HG02884 (cell line): Measurements from ENCODE around the gene MACROD2.
"Not testable (repeated sequence)": the region's sequence is repeated elsewhere in the genome, so short reads cannot be mapped to it uniquely, and the experiment has no call there.

Source experiments
- ATAC-seq: cut with Tn5 transposase; IDR thresholded peaks from one replicate; pipeline ENCODE4 v1.9.1; 2021; ENCODE audit warnings: mild to moderate bottlenecking, moderate library complexity; ENCODE audit not compliant: unreplicated experiment

Gene MACROD2

DNA sequence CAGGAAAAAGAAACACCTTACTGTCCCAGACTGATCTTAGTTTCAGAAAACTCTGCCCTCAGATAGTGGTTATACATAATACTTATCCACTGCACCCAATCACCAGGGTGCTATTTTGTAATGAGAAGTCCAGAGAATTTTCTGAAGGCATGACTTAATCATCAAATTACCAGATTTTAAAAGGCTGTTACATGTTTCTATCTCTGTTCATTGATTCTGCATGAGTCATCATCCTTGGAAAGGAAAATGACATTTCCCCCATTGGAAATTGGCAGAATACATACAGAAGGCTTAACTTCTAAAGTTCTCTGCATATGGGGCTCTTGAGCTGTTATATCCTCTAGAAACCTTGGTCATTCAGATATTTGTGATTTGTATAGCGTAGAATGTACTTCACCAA lies 930.0 kb downstream of the MACROD2 start:
- ATAC-seq, result no peak

DNA sequence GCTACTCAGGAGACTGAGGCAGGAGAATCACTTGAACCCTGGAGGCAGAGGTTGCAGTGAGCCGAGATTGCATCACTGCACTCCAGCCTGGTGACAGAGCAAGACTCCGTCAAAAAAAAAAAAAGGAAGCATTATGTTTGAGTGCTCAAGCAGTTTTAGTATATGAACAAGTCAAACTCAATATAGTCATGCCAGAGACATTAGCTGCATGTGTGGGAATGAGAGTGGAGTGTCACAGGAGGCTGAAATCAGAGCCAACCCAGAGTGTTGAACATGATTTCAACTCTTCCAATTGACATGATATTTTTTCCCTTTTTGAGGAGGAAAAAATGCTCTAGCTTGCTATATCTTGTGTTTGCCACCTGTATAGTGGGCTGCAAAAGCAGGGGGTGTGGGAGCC lies 931.1 kb downstream of the MACROD2 start:
- ATAC-seq, result not testable (repeated sequence)

DNA sequence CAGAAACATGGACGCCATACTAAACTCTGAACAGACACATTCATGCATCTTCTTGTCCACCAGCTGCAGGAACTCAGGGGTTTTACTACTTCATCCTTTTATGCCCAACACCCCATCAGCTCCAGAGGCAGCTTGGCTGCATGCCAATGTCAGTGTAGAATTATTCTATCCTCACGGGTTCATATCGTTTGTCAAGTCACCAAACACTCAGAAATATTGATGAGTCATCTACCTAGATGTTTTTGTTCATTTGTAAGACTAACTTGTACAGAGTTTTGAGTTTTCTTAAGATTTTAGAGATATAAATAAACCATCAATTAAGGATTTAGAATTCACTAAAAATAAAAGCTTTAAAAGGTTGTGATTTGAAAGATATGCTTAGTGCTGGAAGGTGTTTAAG lies 932.8 kb downstream of the MACROD2 start:
- no peak for ATAC-seq

DNA sequence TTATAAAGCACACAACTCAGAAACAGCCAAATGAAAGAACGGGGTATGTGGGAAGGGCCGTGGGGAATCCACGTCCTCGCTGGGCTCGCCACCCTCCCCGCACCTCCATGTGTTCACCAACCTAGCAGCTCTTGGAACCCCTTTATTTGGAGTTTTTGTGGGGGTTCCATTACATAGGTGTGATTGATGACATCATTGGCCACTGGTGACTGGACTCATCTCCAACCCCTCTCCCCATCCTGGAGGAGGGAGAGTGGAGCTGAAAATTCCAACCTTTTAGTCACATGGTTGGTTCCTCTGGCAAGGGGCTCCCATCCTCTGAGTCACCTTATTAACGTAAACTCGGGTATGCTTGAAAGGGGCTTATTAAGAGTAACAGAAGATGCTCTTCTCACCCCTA lies 934.1 kb downstream of the MACROD2 start:
- no peak for ATAC-seq

DNA sequence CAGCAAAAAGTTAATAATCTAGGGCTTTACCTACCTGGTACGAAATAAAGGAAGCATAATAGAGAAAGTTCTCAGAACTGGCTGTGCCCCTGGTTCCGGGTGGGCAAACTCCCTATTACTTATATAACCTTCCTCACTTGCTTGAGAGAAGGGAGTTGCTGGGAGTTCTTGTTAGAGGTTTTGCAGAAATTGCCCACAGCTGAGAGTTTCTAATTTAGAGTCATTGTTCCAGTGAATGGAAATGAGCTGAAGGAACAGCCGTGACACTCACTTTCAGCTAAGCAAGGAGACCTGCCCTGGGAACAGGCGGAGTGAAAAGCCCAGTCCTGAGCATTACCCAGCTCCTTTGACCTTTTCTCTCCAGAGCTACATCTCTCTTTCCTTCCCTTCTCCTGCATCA lies 936.7 kb downstream of the MACROD2 start:
- ATAC-seq, result no peak

DNA sequence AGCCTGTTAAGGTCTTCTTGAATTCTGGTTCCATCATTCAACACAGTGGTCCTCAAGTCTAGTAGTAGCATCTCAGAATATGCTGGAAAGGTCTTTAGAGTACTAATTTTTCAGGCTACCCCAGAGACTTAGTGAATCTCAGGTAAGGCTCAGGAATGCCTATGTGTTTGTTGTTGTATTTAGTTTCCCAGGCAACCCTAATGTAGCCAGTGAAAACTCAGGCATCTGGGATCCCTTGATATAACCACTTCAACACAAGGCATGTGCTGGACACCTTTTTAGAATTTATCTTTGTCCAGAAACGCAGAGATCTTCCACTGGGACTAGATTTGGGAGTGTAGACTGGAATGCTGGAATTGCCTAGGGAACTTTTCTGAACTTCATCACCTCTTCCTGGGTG lies 940.0 kb downstream of the MACROD2 start:
- ATAC-seq, result no peak

DNA sequence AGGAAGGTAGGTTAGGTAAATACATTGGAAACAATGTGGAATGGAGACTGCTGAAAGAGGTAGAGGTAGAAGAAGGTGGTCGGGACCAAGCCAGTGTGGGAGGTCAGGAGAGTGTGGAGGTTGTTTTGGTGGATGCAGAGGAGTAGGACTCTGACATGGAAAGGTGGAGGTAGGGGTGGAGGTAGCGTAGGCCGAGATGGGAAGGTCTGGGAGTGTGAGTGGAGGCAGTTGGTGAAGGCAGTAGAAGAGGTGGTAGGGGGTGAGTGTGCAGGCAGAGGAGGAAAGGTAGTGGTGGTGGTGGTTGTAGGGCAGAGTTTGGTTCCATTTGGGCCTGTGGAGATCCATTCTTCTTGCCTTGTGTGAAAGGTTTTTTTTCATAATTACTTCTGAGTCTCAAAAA lies 941.7 kb downstream of the MACROD2 start:
- no peak for ATAC-seq

DNA sequence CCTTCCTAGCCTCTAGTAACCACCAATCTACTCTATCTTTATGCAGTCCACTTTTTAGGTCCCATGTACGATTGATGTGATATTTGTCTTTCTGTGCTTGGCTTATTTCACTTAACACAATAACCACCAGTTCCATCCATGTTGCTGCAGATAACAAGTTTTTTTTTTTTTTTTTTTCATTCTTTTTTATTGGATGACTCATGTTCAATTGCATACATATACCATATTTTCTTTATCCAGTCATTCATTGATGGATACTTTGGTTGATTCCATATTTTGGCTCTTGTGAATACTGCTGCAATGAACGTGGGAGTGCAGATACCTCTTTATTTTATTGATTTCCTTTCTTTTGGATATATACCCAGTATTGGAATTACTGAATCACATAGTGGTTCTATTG lies 942.5 kb downstream of the MACROD2 start:
- ATAC-seq, result no peak

DNA sequence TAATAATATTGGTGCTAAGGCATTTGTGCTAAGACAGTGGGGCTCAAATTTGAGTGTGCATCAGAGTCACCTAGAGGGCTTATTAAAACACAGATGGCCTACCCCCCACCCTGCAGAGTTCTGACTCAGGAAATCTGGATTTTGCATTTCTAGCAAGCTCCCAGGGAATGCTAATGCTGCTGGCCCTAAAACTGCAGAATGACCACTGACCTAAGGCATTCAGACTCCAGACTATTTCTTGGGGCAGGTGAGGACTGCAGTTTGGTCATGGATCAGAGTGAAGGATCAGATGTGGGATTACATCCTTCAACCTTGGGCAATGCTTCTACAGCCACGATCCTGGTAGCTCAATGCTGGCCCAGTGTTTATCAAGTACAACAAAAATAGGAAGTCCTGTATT lies 952.2 kb downstream of the MACROD2 start:
- no peak for ATAC-seq

DNA sequence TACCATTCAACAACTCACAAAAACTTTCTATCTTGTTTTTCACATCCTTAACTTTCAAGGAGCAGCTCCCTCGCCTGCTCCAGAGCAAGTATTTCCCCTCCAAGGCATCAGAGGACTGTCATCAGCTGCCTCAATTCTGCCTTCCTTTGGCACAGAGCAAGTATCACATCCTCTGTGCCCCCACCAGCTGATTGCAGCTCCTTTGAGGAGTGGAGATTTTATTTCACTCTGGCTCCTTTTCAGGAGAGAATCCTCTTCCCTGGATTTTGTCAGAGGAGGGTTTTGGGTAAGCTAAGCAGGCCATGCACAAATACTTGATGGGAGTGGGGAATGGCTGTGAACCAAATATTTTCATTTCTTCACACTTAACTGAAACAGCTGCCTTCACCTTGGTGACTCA lies 952.6 kb downstream of the MACROD2 start:
- no peak for ATAC-seq

DNA sequence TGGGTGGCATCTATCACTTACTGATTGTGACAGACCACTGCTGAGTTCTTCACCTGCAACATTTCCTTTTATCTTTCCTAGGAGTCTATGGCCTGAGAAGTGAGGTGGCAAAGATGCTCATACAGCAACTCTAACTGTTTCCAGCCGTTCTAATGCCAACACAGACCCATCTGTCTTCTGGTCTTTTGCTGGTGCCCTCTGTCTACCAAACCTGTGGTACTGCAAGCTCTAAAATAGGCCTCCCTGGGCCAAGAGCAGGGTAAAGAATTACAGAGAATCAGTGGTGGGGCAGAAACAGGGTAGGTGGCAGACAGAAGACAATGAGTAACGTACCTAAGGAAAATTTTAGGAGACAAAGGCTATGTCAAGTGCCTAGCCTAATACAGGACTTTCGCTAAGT lies 953.1 kb downstream of the MACROD2 start:
- no peak for ATAC-seq

DNA sequence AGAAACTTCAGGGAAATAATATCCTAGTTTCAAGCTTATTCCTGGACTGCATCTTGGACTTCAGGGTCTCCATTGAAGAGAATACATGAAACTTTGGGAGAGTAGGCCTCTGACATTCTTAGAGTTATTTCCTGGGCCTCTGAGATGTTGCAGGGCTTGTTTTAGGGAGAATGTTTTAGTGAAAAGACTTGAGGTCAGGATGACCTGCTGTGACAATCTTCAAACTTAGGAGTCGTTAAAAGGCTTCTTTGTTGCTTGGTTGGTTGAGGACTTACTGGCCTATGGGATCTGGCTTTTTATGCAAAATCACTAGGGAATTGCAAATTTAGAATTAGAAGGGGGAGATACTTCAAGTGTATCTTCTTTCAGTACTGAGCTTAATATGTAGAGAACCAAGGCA lies 955.3 kb downstream of the MACROD2 start:
- ATAC-seq, result no peak

DNA sequence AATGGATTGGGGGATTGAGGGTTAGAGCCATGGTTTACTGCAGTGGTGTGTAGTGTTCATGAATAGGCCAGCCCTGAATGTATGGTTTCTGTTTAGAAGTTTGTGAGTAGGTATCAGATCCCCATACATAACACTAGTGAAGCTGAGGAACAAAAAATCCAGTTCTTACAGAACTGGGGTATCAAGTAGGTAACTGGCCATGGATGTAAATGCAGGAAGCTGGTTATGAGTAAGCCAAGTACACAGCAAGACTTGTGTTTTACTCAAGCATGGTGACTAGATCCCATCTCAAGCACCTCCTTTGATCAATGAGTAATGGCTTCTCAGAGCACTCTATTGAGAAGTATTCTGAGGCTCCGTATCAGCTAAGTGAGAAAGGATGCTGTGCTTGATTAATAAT lies 955.8 kb downstream of the MACROD2 start:
- peak; percentile 84 for ATAC-seq

DNA sequence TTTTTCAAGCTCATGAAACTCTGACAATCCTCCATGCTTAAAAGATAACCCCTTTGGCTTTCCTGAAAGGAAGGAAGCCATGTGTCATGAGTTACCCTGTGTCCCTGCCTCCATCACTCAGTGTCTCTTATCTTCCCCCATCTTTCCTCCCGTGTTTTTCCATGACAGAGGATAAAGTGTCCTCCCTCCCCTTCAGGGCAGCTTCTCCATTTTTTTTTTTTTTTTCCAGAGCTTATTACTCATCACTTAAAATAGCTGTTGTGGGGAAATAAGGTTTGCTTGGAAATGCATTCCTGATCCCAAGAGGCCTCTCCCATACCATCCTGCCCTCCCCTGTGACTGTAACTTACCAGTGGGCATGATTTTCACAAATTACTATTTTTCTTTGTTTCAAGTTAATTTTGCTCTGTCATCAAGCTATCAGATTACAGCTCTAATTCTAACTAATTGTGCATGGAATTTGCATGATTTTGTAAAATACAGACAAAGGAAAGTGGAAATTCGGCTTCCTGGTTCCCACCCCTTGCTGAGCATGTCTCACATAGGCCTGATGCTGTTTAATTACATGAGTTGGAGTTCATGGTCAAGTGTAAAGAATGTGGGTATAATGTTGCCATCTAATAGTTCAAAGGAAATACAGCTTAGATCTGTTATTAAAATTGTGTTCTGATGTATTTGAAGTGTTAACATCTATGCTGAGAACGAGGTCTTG lies 956.5 kb downstream of the MACROD2 start:
- ATAC-seq, result no peak

DNA sequence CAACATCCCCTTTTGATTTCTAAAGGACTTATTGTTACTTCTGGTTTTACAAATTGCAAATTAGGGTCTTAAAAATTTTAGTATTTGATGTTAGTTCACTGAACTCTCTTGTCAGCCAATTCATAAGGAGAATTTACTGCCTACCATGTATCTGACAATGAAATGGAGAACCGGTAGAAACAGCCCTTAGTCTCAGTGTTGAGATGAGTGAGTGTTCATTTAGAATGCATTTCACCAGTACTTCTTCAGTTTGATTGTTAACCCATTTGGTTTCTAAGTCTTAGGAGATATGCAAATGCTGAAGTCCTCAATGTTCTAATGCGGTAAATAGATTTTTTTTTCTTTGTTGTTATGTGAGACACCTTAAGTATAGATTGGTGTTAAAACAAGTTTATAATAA lies 958.4 kb downstream of the MACROD2 start:
- no peak for ATAC-seq

DNA sequence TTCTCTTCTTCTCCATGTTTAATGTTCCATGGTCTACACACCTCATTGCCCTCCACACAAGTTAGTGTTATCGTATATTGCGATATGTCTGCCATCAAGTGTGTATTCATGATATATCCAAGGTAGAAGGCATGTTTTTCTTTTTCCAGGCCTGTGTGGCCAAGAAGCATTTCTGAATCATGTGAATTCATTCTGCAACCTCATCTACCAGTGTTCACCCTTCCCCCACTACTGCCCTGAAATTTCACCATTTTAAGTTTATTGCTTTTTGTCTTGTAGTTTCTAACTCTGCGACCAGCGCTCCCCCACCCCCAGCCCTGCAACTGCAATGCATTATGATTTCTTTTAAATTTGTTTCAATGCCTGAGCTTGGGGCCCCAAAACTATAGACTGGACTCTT lies 960.1 kb downstream of the MACROD2 start:
- no peak for ATAC-seq

DNA sequence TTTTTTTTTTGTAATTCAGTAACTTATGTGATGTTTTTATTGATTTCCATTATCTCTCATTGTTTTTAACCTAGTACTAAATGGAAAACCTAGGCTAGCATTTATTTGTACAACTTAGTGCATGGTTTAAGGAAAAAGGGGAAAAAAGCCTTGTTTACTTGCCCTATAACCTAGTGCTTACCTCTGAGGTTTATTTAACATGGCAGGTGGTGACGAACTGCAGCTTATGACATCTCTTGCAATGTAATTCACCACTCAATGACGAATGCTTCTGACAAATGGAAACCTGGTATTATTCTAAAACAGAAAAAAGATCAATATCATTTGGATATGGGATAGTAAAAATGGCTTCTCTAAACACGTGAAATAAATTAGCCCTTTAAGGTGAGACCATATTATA lies 960.7 kb downstream of the MACROD2 start:
- no peak for ATAC-seq

DNA sequence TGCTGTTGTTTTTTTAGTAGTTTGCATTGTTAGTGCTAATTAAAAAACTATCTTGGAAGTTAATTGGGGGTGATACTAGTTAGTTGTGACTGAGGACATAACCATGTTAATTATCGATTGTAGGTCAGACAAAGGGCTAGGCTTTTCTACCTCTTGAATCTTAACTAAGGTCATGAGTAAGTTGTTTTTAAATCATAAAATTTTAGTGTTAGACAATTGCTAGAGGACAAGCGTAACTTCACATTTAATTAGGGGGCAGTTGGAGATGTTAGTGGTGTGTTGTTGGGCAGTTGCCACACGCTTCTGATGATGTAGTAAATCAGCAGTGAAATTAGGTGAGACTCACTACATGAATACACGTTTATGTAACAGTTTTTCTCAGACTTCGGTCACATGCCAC lies 961.2 kb downstream of the MACROD2 start:
- no peak for ATAC-seq

DNA sequence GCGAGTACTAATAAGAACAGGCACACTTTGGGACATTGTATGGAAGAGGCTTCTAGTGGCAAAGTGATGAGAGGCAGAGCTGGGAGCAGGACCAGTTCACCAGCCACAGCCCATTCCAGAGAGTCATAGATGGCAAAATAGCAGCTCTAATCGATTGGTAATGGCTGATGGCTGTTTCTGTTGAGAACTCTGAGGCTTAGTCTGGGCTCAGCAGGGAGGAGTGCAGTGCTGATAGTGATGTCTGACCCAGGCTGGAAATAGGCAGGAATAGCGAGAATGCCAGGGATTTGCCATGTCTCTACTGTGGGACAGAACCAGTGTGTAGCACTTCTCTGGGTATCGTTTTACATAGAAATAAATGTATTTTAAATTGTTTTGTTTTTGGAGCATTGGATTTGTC lies 962.1 kb downstream of the MACROD2 start:
- no peak for ATAC-seq

DNA sequence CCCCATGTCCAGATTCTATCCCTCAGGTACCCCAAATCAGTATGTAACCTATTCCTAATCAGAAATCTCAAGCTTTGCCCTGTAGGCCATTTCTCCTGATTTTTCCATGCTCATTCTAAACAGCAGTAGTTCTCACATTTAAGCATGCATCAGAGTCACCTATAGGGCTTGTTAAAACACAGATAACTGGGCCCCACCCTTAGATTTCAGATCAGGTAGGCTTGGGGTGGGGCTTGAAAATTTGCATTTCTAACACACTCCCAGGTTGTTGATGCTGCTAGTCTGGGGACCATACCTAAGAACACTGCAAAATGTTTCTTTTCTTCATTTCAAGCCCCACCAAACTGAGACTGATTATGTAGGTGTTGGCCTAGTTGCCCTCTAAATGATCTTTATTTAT lies 963.3 kb downstream of the MACROD2 start:
- ATAC-seq, result no peak

DNA sequence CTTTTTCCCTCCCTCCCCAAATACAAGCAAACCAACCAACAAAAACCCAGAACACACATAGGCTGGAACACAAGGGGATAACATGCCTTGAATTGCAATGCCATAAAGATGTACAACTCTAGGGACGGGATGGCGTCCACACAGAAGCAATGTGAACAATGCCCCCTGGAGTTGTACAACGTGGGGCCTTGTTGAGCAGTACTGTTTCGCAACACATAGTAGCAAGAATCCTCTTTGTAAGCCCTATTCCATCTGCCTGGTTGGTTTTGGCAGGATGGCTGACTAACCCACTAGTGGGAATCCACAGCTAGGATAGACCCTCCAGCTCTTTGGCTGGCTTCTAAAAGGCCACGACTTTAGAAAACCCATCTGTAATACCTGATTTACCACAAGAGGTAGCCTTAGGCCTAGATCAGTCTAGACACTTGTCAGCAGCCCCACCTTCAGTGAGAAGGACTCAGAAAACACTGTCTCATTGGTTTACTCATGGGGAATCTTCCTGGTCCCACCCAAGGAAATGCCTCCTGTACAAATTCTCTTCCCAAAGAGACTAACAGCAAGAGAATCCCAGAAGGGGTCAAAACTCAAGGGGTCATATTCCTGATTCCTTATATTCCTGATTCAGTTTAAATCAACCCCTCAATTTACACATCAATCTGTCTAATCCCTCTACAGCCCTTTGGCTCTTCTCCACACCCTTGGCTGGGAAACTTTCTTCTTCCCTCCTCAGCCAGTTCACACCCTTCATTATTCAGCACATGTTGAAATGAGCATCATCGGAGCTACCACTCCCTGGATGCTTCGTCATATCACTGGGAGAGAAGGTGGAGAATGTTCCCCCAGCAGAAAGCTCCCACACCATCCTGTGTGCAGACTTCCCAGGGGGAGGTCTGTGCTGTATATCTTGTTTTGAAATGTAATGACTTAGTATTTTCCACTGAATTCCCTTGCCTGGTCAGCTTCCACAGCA lies 964.5 kb downstream of the MACROD2 start:
- ATAC-seq, result no peak

DNA sequence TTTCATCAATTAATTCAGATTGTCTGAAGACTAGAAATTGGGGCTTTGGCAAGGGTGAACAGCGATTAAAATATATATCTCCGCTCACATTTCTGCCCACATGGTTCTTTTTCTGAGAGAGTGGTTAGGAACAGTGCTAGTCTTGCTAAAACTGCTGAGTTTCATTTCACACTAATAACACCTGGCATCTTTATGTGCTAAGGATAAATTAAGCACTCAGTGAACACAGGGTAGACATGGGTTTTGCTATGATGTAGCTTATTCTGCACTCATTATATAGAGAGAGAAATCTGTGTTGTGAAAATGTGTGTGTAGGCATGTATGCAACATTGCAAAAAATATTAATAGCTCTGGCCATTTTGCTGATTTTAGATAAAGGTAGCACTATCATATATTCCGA lies 965.5 kb downstream of the MACROD2 start:
- no peak for ATAC-seq
